Pulmonary artery endothelial cell (primary cell): ENCODE measurements around the gene CDKN2C. TPM values are rescaled to one million over a fixed set of nuclear protein-coding genes. Genes with fewer than 3 reads are reported as not detected.

Source experiments
- DNase-seq: peaks from one replicate; pipeline ENCODE4 v3.0.0-alpha.2; 2011; ENCODE audit warnings: low read depth, low spot score
- total RNA-seq: library from RNA; depleted of rRNA; stranded (reverse); fragments of >200 nt; gene quantifications from 2 replicates; pipeline ENCODE4 v1.2.3, GENCODE V29; 2014

The CDKN2C gene
- total RNA-seq, 1 donor from 2014 or later = 15.7 TPM

- DNase-seq = no peak
Measured at GRCh38 chr1:50964863-50965262, 5.2 kb upstream of the CDKN2C start.

GRCh38 chr1:50966991-50967390 lies 3.1 kb upstream of the CDKN2C start:
- DNase-seq = no peak

- no peak for DNase-seq
Measured at GRCh38 chr1:50967416-50968157, 2.5 kb upstream of the CDKN2C start.

GRCh38 chr1:50968158-50968820 lies 1.8 kb upstream of the CDKN2C start:
- DNase-seq = peak; percentile 67

GRCh38 chr1:50968821-50969610 lies 1.0 kb upstream of the CDKN2C start:
- no peak for DNase-seq

- no peak for DNase-seq
Measured at GRCh38 chr1:50970509-50970887, 453 bp downstream of the CDKN2C start.

GRCh38 chr1:50970931-50971582 lies 1.0 kb downstream of the CDKN2C start:
- no peak for DNase-seq

GRCh38 chr1:50971748-50972305 lies 1.8 kb downstream of the CDKN2C start:
- DNase-seq = no peak

- no peak for DNase-seq
Measured at GRCh38 chr1:50972766-50973165, 2.7 kb downstream of the CDKN2C start.

- DNase-seq = no peak
Measured at GRCh38 chr1:50973255-50973654, 3.2 kb downstream of the CDKN2C start.

- no peak for DNase-seq
Measured at GRCh38 chr1:50973875-50974617, 4.0 kb downstream of the CDKN2C start.

GRCh38 chr1:50974618-50974935 lies 4.5 kb downstream of the CDKN2C start:
- DNase-seq = no peak

- no peak for DNase-seq
Measured at GRCh38 chr1:50975436-50975835, 5.4 kb downstream of the CDKN2C start.

- no peak for DNase-seq
Measured at GRCh38 chr1:50976111-50976889, 6.3 kb downstream of the CDKN2C start.

GRCh38 chr1:50976890-50977574 lies 7.0 kb downstream of the CDKN2C start:
- no peak for DNase-seq

GRCh38 chr1:50977575-50978143 lies 7.6 kb downstream of the CDKN2C start:
- no peak for DNase-seq

- no peak for DNase-seq
Measured at GRCh38 chr1:50978144-50978851, 8.3 kb downstream of the CDKN2C start.
